Breast epithelium (tissue), 4 donors: ENCODE results near the gene RELN. TPM values are rescaled to one million over a fixed set of nuclear protein-coding genes. Genes with fewer than 3 reads are reported as not detected.

Experiments used
- DNase-seq, 2 donors: peaks; one replicate each; pipeline ENCODE4 v3.0.0-alpha.2; 2019; ENCODE audit warnings: low spot score in 2 of 2
- H3K27ac ChIP-seq, 2 donors: fragments of 200-600 bp; sonication (generic) in 1 of 2; one replicate each; pipeline ENCODE4 v1.5.1; 2016 to 2019; ENCODE audit warnings: mild to moderate bottlenecking in 1 of 2
- H3K27me3 ChIP-seq, 2 donors: fragments of 200-600 bp; sonication (generic) in 1 of 2; one replicate each; pipeline versions ENCODE4 v1.5.1 to v1.6.0; 2017 to 2019; ENCODE audit warnings: control low read depth in 1 of 2, mild to moderate bottlenecking in 1 of 2
- H3K36me3 ChIP-seq: fragments of 200-600 bp; one replicate; pipeline ENCODE4 v1.5.1; 2019
- H3K4me1 ChIP-seq, 2 donors: fragments of 200-600 bp; sonication (generic); one replicate each; pipeline ENCODE4 v1.5.1; 2016 to 2019; ENCODE audit warnings: control low read depth in 1 of 2
- H3K4me3 ChIP-seq, 3 donors: fragments of 200-600 bp; sonication (generic); 1 replicate in 2 of 3; 2 replicates in 1 of 3; pipeline ENCODE4 v1.5.1; 2016 to 2019; ENCODE audit warnings: mild to moderate bottlenecking in 3 of 3, moderate library complexity in 2 of 3
- H3K9me3 ChIP-seq, 2 donors: fragments of 200-600 bp; sonication (generic) in 1 of 2; one replicate each; pipeline ENCODE4 v1.5.1; 2016 to 2019; ENCODE audit warnings: control low read depth in 1 of 2
- CTCF ChIP-seq, 3 donors: fragments of 450-650 bp; IDR thresholded peaks; one replicate each; pipeline ENCODE4 v1.5.1; 2016 to 2017; ENCODE audit warnings: antibody characterized with exemption in 3 of 3, mild to moderate bottlenecking in 3 of 3, moderate library complexity in 3 of 3
- POLR2A ChIP-seq: fragments of 450-650 bp; IDR thresholded peaks from one replicate; pipeline ENCODE4 v1.6.1; 2016; ENCODE audit warnings: antibody characterized with exemption, mild to moderate bottlenecking, moderate library complexity
- POLR2AphosphoS5 ChIP-seq, 3 donors: sonication (generic); formaldehyde crosslinking; IDR thresholded peaks; one replicate each; pipeline ENCODE4 v1.6.1; 2017; ENCODE audit warnings: antibody characterized with exemption in 3 of 3
- intact Hi-C: fragments of 100-400 bp; cut with DNase I; formaldehyde crosslinking; loops from one replicate; pipeline ENCODE4 v1.15.1; 2023; ENCODE audit warnings: low total_unique reads
- total RNA-seq, 3 donors: library from RNA; depleted of rRNA; stranded (reverse); fragments of >200 nt; gene quantifications; one replicate each; pipeline ENCODE4 v1.1.0, GENCODE V29; 2016

The RELN gene
- total RNA-seq, 3 donors from 2014 or later, result 3.0 to 9.8 (median 4.5) TPM

GRCh38 chr7:103445228-103446048, 544.0 kb downstream of the RELN start:
- no peak for TF ChIP-seq POLR2A
- Histone ChIP-seq H3K4me1 (no peaks in the 10 kb centered on the region), H3K36me3 (no peaks in the 10 kb centered on the region), H3K27me3 (peaks cover 0 to 23% of the 10 kb centered on the region in 2 donors), H3K27ac (peak overlapping the region; percentile 21 to 77), H3K9me3 (no peaks in the 10 kb centered on the region), H3K4me3 (peak overlapping the region; percentile 13 to 73 (median 50))
- no peak for DNase-seq
- intact Hi-C loops, result no loop called here

GRCh38 chr7:103439661-103440060, 549.8 kb downstream of the RELN start:
- Histone ChIP-seq H3K4me3 (no peak overlapping the region), H3K9me3 (no peaks in the 10 kb centered on the region), H3K4me1 (no peaks in the 10 kb centered on the region), H3K36me3 (no peaks in the 10 kb centered on the region), H3K27ac (no peak overlapping the region), H3K27me3 (peaks cover 0 to 8% of the 10 kb centered on the region in 2 donors)
- DNase-seq, result no peak
- intact Hi-C loops, result no loop called here
- TF ChIP-seq CTCF (IDR thresholded peaks at IDR 0.05), result no peak
- TF ChIP-seq POLR2AphosphoS5 (IDR thresholded peaks at IDR 0.05), result no peak
- no peak for TF ChIP-seq POLR2A

GRCh38 chr7:103437623-103438022, 551.8 kb downstream of the RELN start:
- Histone ChIP-seq H3K9me3 (no peaks in the 10 kb centered on the region), H3K27ac (no peak overlapping the region), H3K4me1 (no peaks in the 10 kb centered on the region), H3K4me3 (no peak overlapping the region), H3K36me3 (no peaks in the 10 kb centered on the region), H3K27me3 (no peaks in the 10 kb centered on the region)
- DNase-seq, result no peak
- intact Hi-C loops, result no loop called here
- TF ChIP-seq CTCF (IDR thresholded peaks at IDR 0.05) (no peak), POLR2AphosphoS5 (IDR thresholded peaks at IDR 0.05) (no peak), POLR2A (no peak)

- intact Hi-C loops, result no loop called here
- Histone ChIP-seq H3K36me3 (no peaks in the 10 kb centered on the region), H3K27ac (no peak overlapping the region), H3K9me3 (no peaks in the 10 kb centered on the region), H3K27me3 (no peaks in the 10 kb centered on the region), H3K4me1 (no peaks in the 10 kb centered on the region), H3K4me3 (no peak overlapping the region)
- no peak for DNase-seq
- TF ChIP-seq CTCF (IDR thresholded peaks at IDR 0.05) (no peak), POLR2A (no peak), POLR2AphosphoS5 (IDR thresholded peaks at IDR 0.05) (no peak)
Measured at GRCh38 chr7:103432712-103433111, 556.7 kb downstream of the RELN start.

- Histone ChIP-seq H3K4me1 (no peaks in the 10 kb centered on the region), H3K4me3 (no peak overlapping the region), H3K27ac (no peak overlapping the region), H3K36me3 (no peaks in the 10 kb centered on the region), H3K9me3 (no peaks in the 10 kb centered on the region), H3K27me3 (no peaks in the 10 kb centered on the region)
- intact Hi-C loops, result no loop called here
- no peak for DNase-seq
- TF ChIP-seq CTCF (IDR thresholded peaks at IDR 0.05), result no peak
- no peak for TF ChIP-seq POLR2A
- no peak for TF ChIP-seq POLR2AphosphoS5 (IDR thresholded peaks at IDR 0.05)
Measured at GRCh38 chr7:103425177-103425576, 564.3 kb downstream of the RELN start.
